ENCODE data around the gene C5AR1. TPM values are rescaled to one million over a fixed set of nuclear protein-coding genes. Genes with fewer than 3 reads are reported as not detected.
"Not testable (repeated sequence)": the region's sequence is repeated elsewhere in the genome, so short reads cannot be mapped to it uniquely, and the experiment has no call there.

The C5AR1 gene
- total RNA-seq (2014; rRNA removed; shearing (Covaris generic)) (0.51 TPM in 1 of 2 replicates, not detected in the other), polyA plus RNA-seq (2016; fragmentation: Nextera tagmentation; extraction: Ambion mirVana) (0.10 and 0.46 TPM in 2 replicates)

GRCh38 chr19:47309608-47310007 is at the start of gene C5AR1:
Gene C5AR1, plus strand, starts transcription at chr19:47309861. Its CDS starts 35 bp downstream, at chr19:47309896.
- no peaks in the 10 kb centered on the region for H3K36me3 ChIP-seq (ENCODE audit: low read depth)
- peaks cover 16% of the 10 kb centered on the region for H3K4me1 ChIP-seq (ENCODE audit: insufficient read depth)
- no peak within 1 kb of the TSS for H3K9ac ChIP-seq
- TF ChIP-seq EZH2phosphoT487 (IDR thresholded peaks at IDR 0.05; ENCODE audit: insufficient read depth, low read depth) (no peak), EZH2 (IDR thresholded peaks at IDR 0.05; ENCODE audit: insufficient read depth, poor library complexity, severe bottlenecking) (no peak)
- 48 to 66% methylated on average over 11 to 12 of the region's 12 CpGs for WGBS, 2 experiments (ENCODE audit: low coverage in 1 of 2, low lambda C conversion rate in 2 of 2, missing lambda C conversion rate in 2 of 2)
- H4K20me1 ChIP-seq (ENCODE audit: insufficient read depth) = no peaks in the 10 kb centered on the region
- H3K9me3 ChIP-seq (ENCODE audit: low read depth) = no peaks in the 10 kb centered on the region
- no peak within 1 kb of the TSS for H2AFZ ChIP-seq
- H3K79me2 ChIP-seq (ENCODE audit: insufficient read depth) = no peaks in the 10 kb centered on the region
- DNase-seq = no peak
- H3K4me3 ChIP-seq = no peak within 1 kb of the TSS
- H3K27me3 ChIP-seq (replicated peaks; ENCODE audit: insufficient read depth) = no peaks in the 10 kb centered on the region
- no peaks in the 10 kb centered on the region for H3K9me2 ChIP-seq (ENCODE audit: insufficient read depth)
- no peak within 1 kb of the TSS for H3K27ac ChIP-seq
- in situ Hi-C loops (cut with MboI) = no loop called here
- H3K4me2 ChIP-seq (ENCODE audit: unreplicated experiment) = peak within 1 kb of the TSS; percentile 46
- no peaks in the 10 kb centered on the region for H3F3A ChIP-seq (ENCODE audit: insufficient read depth)

GRCh38 chr19:47260476-47260875 is 49.2 kb upstream of the C5AR1 start:
- no peaks in the 10 kb centered on the region for H4K20me1 ChIP-seq (ENCODE audit: insufficient read depth)
- no peak overlapping the region for H2AFZ ChIP-seq
- no peaks in the 10 kb centered on the region for H3K36me3 ChIP-seq (ENCODE audit: low read depth)
- no peaks in the 10 kb centered on the region for H3K9me2 ChIP-seq (ENCODE audit: insufficient read depth)
- H3K4me1 ChIP-seq (ENCODE audit: insufficient read depth) = peaks cover 18% of the 10 kb centered on the region
- H3K9ac ChIP-seq = no peak overlapping the region
- H3K27ac ChIP-seq = no peak overlapping the region
- 93 to 99% methylated on average over 16 to 17 of the region's 17 CpGs for WGBS, 2 experiments (ENCODE audit: low coverage in 1 of 2, low lambda C conversion rate in 2 of 2, missing lambda C conversion rate in 2 of 2)
- no peaks in the 10 kb centered on the region for H3K9me3 ChIP-seq (ENCODE audit: low read depth)
- peaks cover 74% of the 10 kb centered on the region for H3K79me2 ChIP-seq (ENCODE audit: insufficient read depth)
- TF ChIP-seq EZH2phosphoT487 (IDR thresholded peaks at IDR 0.05; ENCODE audit: insufficient read depth, low read depth) (no peak), EZH2 (IDR thresholded peaks at IDR 0.05; ENCODE audit: insufficient read depth, poor library complexity, severe bottlenecking) (no peak)
- peaks cover 10% of the 10 kb centered on the region for H3F3A ChIP-seq (ENCODE audit: insufficient read depth)
- no peak overlapping the region for H3K4me3 ChIP-seq
- no peak overlapping the region for H3K4me2 ChIP-seq (ENCODE audit: unreplicated experiment)
- in situ Hi-C loops (cut with MboI) = no loop called here
- H3K27me3 ChIP-seq (replicated peaks; ENCODE audit: insufficient read depth) = no peaks in the 10 kb centered on the region
- no peak for DNase-seq

- H3K9ac ChIP-seq; H4K20me1 ChIP-seq (ENCODE audit: insufficient read depth); H3K4me3 ChIP-seq; H3K27ac ChIP-seq; H3K4me2 ChIP-seq (ENCODE audit: unreplicated experiment); H2AFZ ChIP-seq; H3K9me3 ChIP-seq (ENCODE audit: low read depth); H3K27me3 ChIP-seq (replicated peaks; ENCODE audit: insufficient read depth); H3K36me3 ChIP-seq (ENCODE audit: low read depth); DNase-seq; in situ Hi-C loops (cut with MboI); H3K9me2 ChIP-seq (ENCODE audit: insufficient read depth): not testable (repeated sequence)
- 88 to 91% methylated on average over 12 to 14 of the region's 14 CpGs for WGBS, 2 experiments (ENCODE audit: low coverage in 1 of 2, low lambda C conversion rate in 2 of 2, missing lambda C conversion rate in 2 of 2)
- Histone ChIP-seq H3K4me1 (ENCODE audit: insufficient read depth) (peaks cover 13% of the 10 kb centered on the region; the same call in 1 of the 2 replicates), H3K79me2 (ENCODE audit: insufficient read depth) (peaks cover 79% of the 10 kb centered on the region), H3F3A (ENCODE audit: insufficient read depth) (peaks cover 10% of the 10 kb centered on the region)
These were observed 47.5 kb upstream of the C5AR1 start for GRCh38 chr19:47261946-47262793.

- H3K79me2 ChIP-seq (ENCODE audit: insufficient read depth) = peaks cover 85% of the 10 kb centered on the region
- TF ChIP-seq EZH2phosphoT487 (IDR thresholded peaks at IDR 0.05; ENCODE audit: insufficient read depth, low read depth) (no peak), EZH2 (IDR thresholded peaks at IDR 0.05; ENCODE audit: insufficient read depth, poor library complexity, severe bottlenecking) (no peak)
- H3K27ac ChIP-seq = no peak overlapping the region
- H3K27me3 ChIP-seq (replicated peaks; ENCODE audit: insufficient read depth) = no peaks in the 10 kb centered on the region
- H3K9me3 ChIP-seq (ENCODE audit: low read depth) = no peaks in the 10 kb centered on the region
- peaks cover 4% of the 10 kb centered on the region; the same call in 1 of the 2 replicates for H3K36me3 ChIP-seq (ENCODE audit: low read depth)
- 0 out of 2 replicates have a peak, but pooled peaks cover 3% of the 10 kb centered on the region for H3F3A ChIP-seq (ENCODE audit: insufficient read depth)
- H3K9ac ChIP-seq = no peak overlapping the region
- 94 to 95% methylated on average over 22 to 30 of the region's 30 CpGs for WGBS, 2 experiments (ENCODE audit: low coverage in 1 of 2, low lambda C conversion rate in 2 of 2, missing lambda C conversion rate in 2 of 2)
- no peak for DNase-seq
- no peaks in the 10 kb centered on the region for H3K9me2 ChIP-seq (ENCODE audit: insufficient read depth)
- H4K20me1 ChIP-seq (ENCODE audit: insufficient read depth) = no peaks in the 10 kb centered on the region
- H3K4me2 ChIP-seq (ENCODE audit: unreplicated experiment) = no peak overlapping the region
- H3K4me3 ChIP-seq = no peak overlapping the region
- H2AFZ ChIP-seq = no peak overlapping the region
- in situ Hi-C loops (cut with MboI) = no loop called here
- no peaks in the 10 kb centered on the region for H3K4me1 ChIP-seq (ENCODE audit: insufficient read depth)
These were observed 45.0 kb upstream of the C5AR1 start for GRCh38 chr19:47264629-47265028.
